LNCaP clone FGC (cell line): ENCODE results near the gene DNAH2.
"Not testable (repeated sequence)": the region's sequence is repeated elsewhere in the genome, so short reads cannot be mapped to it uniquely, and the experiment has no call there.

Experiments used
- DNase-seq: peaks from one replicate; pipeline ENCODE4 v3.0.0-alpha.2; 2011; ENCODE audit warnings: low read depth
- H3K4me3 ChIP-seq: 2 replicates; pipeline ENCODE4 v1.5.1; 2011; ENCODE audit warnings: mild to moderate bottlenecking, low read depth, low read length, control low read depth
- TF ChIP-seq, protein P1 (sequence below): IDR thresholded peaks from 2 replicates; pipeline ENCODE4 v1.5.1; 2012; ENCODE audit warnings: mild to moderate bottlenecking; ENCODE audit not compliant: control insufficient read depth, insufficient read depth; ENCODE audit errors: extremely low read depth

The DNAH2 gene

DNA sequence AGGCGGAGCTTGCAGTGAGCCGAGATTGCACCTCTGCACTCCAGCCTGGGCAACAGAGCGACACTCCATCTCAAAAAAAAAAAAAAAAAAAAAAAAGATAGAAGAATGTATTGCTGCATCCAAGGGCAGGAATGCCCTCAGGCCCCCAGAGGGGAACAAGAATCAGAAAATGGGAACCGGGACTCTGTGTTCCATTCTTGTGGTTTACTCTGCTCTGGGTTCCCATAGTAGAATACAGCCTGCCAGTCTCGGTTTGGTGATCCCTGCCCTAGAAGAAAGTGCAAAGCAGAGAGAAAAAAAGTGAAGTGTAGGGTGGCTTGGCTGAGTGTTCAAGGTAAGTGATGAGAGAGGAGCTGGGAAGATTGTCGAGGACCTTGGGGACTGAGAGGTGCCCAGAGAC is 89.0 kb downstream of the DNAH2 start:
- no peak for DNase-seq

DNA sequence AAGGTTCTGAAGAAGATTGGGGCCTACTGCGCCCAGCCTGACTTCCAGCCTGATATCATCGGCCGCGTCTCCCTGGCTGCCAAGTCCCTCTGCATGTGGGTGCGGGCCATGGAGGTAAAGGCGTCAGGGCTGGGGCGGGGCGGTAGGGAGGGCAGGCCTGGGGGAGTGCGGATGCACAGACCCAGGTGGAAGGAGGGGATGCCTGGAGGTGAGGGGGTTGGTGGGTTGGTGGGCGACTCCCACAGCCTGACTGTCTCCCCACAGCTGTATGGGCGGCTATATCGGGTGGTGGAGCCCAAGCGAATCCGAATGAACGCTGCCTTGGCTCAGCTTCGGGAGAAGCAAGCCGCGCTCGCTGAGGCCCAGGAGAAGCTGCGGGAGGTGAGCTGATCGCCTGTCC is 89.7 kb downstream of the DNAH2 start:
- no peak for DNase-seq
- H3K4me3 ChIP-seq: no peak overlapping the region
- TF ChIP-seq, protein P1, sequence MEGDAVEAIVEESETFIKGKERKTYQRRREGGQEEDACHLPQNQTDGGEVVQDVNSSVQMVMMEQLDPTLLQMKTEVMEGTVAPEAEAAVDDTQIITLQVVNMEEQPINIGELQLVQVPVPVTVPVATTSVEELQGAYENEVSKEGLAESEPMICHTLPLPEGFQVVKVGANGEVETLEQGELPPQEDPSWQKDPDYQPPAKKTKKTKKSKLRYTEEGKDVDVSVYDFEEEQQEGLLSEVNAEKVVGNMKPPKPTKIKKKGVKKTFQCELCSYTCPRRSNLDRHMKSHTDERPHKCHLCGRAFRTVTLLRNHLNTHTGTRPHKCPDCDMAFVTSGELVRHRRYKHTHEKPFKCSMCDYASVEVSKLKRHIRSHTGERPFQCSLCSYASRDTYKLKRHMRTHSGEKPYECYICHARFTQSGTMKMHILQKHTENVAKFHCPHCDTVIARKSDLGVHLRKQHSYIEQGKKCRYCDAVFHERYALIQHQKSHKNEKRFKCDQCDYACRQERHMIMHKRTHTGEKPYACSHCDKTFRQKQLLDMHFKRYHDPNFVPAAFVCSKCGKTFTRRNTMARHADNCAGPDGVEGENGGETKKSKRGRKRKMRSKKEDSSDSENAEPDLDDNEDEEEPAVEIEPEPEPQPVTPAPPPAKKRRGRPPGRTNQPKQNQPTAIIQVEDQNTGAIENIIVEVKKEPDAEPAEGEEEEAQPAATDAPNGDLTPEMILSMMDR: no peak

More for the DNA sequence above, 89.0 kb downstream of the DNAH2 start:
- no peak overlapping the region for H3K4me3 ChIP-seq
- TF ChIP-seq, protein P1: no peak

DNA sequence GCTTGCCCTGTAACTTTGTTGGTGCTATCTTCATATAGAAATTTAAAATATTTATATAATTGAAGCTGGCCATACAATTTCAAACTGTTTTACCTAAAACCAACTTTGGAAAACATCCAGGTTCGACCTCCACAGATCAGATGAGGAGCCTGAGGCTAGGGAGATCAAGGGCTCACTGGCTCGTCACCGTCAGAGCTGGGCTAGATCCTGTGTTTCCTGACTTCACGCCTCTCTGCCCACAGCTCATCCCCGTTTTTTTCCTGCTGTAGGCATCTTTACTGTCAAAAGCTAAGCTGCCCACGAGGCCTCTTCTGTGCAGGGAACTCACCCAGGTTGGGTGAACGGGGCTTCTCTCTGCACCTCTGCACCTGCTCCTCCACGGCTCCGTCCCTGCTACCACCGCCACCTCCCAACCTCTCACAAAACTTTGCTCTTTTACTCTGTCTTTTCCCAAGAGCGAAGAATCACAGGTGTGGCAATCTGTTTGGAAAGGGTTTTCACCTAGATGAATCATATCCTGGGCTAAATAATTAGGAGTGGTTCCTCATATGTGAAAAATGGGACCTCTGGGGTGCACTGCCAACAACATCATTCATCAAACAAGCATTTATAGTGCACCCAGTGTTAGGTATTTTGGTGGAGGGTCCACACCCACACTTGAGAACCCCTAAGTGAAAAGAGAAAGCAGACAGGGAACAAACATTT is 91.7 kb downstream of the DNAH2 start:
- no peak for DNase-seq
- no peak overlapping the region for H3K4me3 ChIP-seq
- TF ChIP-seq, protein P1: no peak

DNA sequence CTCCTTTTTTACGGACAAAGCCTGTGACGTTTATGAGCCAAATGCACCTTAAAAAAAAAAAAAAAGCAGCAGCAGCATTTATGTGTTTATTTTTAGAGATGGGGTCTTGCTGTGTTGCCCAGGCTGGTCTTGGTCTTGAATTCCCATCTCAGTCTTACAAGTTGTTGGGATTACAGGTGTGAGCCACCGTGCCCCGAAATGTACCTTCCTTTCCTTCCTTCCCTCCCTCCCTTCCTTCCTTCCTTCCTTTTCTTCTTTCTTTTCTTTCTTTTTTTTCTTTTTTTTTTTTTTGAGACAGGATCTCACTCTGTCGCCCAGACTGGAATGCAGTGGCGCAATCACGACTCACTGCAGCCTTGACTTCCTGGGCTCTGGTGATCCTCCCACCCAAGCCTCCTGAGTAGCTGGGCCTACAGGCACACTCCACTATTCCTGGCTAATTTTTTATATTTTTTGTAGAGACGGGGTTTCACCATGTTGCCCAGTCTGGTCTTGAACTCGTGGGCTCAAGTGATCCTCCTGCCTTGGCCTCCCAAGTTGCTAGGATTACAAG is 92.3 kb downstream of the DNAH2 start:
- not testable (repeated sequence) for H3K4me3 ChIP-seq, DNase-seq

DNA sequence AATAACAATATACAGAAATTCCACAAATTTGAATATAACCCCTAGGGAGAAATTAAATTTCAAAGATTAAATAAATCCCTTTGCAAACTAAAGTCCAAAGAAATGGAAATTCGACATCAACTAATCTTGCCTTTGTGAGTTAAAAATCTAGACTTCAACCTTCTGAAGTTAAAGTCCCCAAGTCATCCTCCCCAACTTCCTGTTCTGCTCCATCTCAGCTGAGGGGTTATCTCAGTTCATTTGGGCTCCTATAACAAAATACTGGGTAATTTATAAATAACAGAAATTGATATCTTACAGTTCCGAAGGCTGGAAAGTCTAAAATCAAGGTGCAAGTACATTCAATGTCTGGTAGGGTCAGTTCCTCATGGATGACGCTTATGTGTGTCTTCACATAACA is 93.7 kb downstream of the DNAH2 start:
- TF ChIP-seq, protein P1: no peak
- DNase-seq: no peak
- H3K4me3 ChIP-seq: no peak overlapping the region

DNA sequence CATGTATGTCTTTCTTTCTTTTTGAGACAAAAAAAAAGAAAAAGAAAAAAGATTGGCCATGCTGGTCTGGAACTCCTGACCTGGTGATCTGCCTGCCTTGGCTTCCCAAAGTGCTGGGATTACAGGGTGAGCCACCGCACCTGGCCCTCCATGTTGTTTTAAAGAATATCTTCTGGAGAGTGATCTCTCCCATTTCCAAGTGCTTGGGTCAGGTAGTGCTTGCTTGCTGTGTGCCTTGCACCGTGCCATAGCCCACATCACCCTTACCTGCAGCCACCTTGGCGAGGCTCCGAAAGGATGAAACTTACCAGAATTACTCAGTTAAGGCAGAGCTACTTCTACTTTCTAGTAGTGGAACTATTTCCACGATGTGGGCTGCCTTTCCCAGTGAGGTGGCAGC is 97.4 kb downstream of the DNAH2 start:
- H3K4me3 ChIP-seq: no peak overlapping the region
- no peak for DNase-seq
- TF ChIP-seq, protein P1: no peak

DNA sequence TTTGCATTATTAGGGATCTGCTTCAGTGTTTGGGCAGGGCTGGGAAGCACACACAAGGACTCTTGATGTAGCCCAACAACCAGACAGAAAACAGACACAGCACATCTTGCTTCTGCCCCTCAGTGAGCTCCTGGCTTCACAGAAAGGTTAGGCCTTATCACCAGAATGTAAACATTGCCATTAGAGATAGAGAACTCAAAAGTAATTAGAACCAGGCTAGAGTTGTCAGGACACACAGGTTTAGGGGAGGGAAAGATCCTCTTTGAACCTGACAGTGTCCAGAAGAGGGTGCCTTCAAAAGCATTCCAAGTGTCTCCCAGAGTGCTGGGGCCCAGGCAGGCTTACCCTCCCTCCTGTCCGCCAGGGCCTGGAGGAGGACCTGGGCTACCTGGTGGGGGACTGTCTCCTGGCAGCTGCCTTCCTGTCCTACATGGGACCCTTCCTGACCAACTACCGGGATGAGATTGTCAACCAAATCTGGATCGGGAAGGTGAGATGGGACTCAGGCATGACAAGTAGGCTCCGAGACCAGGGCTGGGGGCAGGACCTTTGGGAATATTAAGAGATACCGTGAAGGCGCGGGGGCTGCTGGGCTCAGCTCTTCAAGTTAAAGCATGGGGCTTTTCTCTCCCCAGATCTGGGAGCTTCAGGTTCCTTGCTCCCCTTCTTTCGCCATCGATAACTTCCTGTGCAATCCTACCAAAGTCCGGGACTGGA is 99.5 kb downstream of the DNAH2 start:
- no peak overlapping the region for H3K4me3 ChIP-seq
- DNase-seq: no peak
- TF ChIP-seq, protein P1: no peak
